ENCODE results near the gene C16orf46.

- TF ChIP-seq CTCF (IDR thresholded peaks at IDR 0.05) (no peak), ZFX (IDR thresholded peaks at IDR 0.05; ENCODE audit: borderline replicate concordance) (no peak)
Measured at GRCh38 chr16:81106826-81107503, 29.9 kb upstream of the C16orf46 start.
